Metanephros (tissue), 1 donor: ENCODE data around the gene FEZ2. TPM values are rescaled to one million over a fixed set of nuclear protein-coding genes. Genes with fewer than 3 reads are reported as not detected.

Experiments used
- total RNA-seq: library from RNA; depleted of rRNA; stranded (reverse); fragments of >200 nt; gene quantifications from one replicate; pipeline ENCODE4 v1.2.3, GENCODE V29; 2014

The FEZ2 gene
- total RNA-seq, result 54.9 TPM

GRCh38 chr2:36597532-36598377, at the start of gene FEZ2:
TSS of gene FEZ2 (minus strand) at chr2:36598168. CDS start at chr2:36598142, 26 bp downstream.

Other genes starting within 250 kb of the FEZ2 start
- 130 TPM for gene CRIM1, start 242.4 kb downstream of the FEZ2 start, total RNA-seq
- 0.88 TPM for gene VIT, start 98.5 kb upstream of the FEZ2 start, total RNA-seq